Lung microvascular endothelial cell (primary cell): ENCODE measurements around the gene COP1. TPM values are rescaled to one million over a fixed set of nuclear protein-coding genes. Genes with fewer than 3 reads are reported as not detected.
A peak's percentile ranks its signal among the peaks of the same experiment; 100 is the strongest.

ENCODE experiments used
- DNase-seq, 2 donors: peaks; one replicate each; pipeline versions ENCODE4 v3.0.0 to v3.0.0-alpha.2; 2010; ENCODE audit warnings: low read depth in 2 of 2
- total RNA-seq: library from RNA; depleted of rRNA; stranded (reverse); fragments of >200 nt; gene quantifications from 2 replicates; pipeline ENCODE4 v1.2.1, GENCODE V29; 2014

The COP1 gene
- total RNA-seq, 1 donor from 2014 or later = 47.2 TPM

DNA sequence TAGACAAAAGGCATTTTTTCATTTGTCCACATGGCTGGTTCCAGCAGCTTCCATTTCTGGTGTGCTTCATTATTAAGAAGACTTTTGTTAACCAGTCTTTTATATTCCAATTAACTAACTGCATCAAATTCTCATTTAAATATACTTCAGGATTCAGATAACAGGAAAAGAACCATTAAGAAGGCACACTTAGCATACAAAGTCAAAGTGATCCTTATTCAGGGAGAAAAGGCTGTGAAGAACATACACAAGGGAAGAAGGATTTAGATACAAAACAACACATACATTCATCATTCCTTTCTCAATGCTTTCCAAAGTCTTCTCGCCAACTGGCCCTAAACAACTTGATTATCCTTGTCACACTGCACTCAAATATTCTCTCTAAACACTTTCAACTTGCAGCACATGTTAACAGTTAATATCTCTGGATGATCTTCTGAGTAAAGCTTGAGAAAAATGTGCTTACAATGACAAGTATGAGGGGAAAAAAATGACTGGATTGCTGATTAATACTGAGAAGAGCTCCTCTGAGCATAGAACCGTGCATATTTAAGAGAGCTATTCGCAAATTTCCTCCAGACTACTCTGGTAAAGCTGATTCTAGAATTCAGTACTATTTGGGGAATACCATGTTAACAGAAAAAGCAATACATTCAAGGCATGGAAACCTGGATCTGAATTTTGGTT, 238.5 kb downstream of the COP1 start:
- no peak for DNase-seq

DNA sequence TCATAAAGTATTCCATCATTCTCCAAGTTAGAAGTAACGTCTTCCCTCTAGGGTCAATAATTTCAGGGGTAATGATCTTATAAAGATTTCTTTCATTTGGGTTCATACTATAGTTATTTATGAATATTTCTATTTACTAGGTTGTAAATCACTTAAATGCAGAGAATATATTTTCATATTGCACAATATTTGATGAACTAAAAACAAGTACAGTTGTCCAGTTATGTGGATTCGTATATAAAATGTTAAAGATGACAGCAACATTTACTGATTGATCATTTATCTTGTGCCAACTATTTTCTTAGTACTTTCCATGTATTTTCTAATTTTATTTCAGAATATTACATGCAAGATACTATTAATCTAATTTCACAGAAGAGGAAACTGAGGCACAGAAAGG, 243.3 kb downstream of the COP1 start:
- DNase-seq = no peak

- no peak for DNase-seq
Measured at GRCh38 chr1:175960169-175960568, 246.9 kb downstream of the COP1 start.

DNA sequence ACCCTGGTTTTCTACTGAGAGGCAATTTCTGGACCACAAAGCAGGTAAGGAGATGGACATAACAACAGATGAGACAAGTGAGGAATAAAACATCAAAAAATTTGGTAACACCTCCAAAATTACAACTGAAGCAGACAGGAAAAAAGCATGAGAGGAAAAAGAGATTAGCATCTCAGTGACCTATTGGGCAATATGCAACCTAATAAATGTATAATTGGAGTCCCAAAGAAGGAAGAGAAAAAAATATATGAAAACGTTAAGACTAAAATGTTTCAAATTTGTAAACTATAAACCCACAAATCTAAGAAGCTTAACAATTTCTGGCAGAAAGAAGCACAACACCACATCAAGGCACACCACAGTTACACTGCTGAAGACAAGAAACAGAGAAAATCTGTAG, 255.5 kb downstream of the COP1 start:
- no peak for DNase-seq

DNA sequence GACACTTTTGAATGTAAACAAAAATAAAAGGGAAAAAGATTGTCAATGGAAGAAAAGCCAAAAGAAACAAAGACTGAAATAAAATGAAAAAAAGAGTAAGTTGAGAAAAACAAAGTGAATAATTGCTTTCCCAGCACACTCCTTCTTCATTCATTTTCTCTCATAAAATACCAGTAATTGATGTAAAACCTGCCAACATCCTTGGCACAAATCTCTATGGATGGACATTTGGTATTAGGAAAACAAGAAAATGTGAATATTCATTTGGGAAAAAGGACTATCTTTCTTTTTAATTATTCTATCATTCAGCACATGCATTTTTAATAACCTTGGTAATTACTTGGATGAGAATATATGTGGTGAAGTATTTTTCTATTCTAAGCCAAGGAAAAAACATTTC, 259.3 kb downstream of the COP1 start:
- no peak for DNase-seq

DNA sequence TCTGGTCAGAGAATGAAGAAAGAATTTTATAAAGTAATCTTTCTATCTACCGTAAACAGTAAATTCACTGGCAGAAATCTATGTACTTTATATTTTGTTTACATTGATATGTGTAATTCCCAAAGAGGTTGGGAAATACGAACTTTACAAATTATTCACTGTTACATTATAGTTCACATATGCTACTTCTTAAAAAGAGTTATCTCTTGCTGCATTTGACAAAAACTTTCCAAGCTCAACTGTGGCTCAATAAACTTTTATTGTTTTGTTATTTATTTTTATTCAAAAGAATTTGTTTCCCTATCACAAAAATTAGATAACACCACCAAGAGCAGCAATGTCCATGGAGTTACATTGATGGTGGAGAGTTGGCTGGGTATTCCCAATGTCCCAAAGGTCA, 262.5 kb downstream of the COP1 start:
- DNase-seq = no peak

- no peak for DNase-seq
Measured at GRCh38 chr1:175941164-175941563, 265.9 kb downstream of the COP1 start.

DNA sequence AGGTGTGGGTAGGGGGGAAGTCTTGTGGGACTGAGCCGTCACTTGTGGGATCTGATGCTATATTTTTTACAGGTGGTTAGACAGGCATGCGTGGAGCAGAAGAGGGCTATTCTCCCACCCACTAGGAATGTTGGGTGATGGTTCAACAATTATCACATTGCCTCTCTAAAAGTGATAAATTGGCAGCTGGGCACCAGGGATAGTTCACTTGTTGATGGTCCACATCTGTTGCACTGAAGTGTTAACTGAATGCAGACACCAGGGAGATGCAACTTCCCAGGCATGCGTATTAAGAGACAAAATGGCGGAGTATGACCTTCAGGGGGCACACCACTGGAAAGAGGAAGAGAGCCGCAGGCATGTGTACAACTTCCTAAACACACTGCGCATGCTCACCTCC, 270.4 kb downstream of the COP1 start:
- DNase-seq = no peak

- DNase-seq = peak in 1 of 2 donors; percentile 1
Measured at GRCh38 chr1:175935566-175936115, 271.4 kb downstream of the COP1 start.

DNA sequence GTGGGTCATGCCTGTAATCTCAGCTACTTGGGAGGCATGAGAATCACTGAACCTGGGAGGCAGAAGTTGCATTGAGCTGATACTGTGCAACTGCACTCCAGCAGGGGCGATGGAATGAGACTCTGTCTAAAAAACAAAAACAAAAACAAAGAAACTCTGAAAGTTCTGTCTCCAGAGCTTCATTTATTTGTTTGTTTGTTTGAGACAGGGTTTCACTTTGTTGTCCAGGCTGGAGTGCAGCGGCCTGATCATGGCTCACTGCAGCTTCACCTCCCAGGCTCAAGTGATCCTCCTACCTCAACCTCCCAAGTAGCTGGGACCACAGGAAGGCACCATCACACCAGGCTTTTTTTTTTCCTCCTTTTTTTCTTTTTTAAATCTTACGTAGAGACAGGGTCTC, 271.9 kb downstream of the COP1 start:
- no peak for DNase-seq

GRCh38 chr1:175933801-175934200, 273.3 kb downstream of the COP1 start:
- no peak for DNase-seq

DNA sequence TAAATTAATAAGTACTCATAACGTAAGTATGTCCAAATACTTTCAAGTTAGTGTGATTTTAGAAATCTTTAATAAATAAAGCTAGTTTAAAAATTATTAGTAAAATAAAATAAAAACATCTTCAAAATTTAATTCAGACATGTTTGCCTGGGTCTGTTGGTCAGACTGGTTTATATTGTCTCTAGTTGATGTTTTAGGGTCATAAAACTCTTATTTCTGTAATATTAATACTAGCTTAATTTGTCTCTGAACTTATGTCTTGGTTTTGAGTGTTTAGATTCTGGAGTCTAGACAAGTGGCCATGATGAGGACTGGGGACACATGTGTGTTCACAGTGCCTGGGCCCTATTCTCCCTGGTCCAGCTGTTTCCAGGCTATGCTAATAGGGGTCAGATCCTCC, 279.1 kb downstream of the COP1 start:
- DNase-seq = no peak

DNA sequence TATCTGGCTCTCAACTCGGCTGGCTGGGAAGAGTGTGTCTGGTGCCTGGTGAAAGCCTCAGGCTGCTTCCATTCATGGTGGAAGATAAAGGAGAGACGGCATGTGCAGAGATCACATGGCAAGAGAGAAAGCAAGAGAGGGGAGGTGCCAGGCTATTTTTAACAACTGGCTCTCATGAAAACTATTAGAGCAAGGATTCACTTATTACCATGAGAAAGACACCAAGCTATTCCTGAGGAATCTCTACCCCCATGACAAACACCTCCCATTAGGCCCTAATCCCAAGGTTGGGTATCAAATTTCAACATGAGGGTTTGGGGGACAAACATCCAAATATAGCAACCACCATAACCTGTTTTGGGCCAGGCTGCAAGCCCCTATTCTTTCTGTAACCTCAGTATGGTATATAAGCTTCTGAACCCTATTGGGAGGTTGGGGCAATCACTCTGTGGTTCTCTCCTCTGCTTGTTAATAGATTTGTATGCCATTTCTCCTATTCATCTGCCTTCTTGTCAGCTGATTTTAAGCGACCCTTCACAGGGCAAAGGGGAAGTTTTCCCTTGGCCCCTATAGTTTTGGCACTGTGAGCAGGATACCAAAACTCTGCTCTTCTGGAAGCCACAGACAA, 284.7 kb downstream of the COP1 start:
- DNase-seq = no peak

- no peak for DNase-seq
Measured at GRCh38 chr1:175920381-175920780, 286.7 kb downstream of the COP1 start.

DNA sequence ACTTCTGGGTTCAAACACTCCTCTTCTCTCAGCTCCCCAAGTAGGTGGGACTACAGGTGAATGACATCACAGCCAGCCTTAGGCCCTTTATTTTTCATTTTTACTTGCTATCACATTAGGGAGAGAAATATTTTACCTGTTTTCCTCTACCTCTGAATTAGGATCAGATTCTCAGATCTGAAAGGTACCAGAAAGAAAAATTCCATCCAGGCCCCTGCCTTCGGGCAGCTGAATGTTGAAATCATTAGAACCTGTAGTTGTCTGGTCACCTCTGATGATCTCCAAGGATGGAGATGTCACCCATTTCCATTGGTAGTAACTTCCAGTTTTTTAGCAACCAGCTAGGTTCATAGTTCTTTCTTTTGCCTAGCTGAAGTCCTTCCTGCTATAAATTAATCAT, 288.1 kb downstream of the COP1 start:
- no peak for DNase-seq

GRCh38 chr1:175918364-175918801, 288.7 kb downstream of the COP1 start:
- DNase-seq = no peak

DNA sequence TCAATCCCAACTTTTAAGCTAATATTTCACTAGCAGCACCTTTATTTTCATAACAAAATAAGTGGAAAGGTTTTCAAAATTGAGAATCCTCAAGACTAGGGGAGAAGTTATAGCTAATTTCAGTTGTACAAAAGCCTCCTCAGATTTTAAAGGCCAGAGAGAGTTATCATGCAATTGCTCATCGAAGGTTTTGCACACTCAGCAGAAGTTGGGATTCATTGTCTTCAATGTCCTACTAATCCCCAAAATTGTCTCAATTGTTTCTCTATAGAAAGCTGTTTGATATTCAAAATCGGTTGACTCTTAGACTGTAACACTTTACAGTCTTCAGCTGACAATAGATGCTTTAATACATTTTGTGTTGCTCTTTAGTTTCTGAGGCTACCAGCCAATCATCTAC, 293.0 kb downstream of the COP1 start:
- no peak for DNase-seq

DNA sequence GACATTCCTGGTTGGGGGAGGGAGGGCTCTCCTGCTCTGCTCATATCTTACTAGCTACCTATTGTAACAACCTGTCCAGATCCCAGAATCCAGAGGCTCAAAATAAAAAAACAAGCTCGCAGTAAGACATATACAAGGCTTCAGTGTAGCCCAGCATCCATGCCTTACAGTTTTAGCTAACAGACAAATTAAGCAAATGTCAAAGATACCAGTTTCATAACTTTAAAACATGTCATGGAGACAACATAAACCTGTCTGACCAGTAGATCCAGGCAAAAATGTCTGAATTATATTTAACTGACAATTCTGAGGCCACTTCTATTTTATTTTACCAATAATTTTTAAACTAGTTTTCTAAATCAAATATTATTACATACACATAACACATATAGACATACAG, 295.9 kb downstream of the COP1 start:
- no peak for DNase-seq

- DNase-seq = no peak
Measured at GRCh38 chr1:175906370-175906769, 300.7 kb downstream of the COP1 start.

- DNase-seq = no peak
Measured at GRCh38 chr1:175904808-175905207, 302.3 kb downstream of the COP1 start.

- no peak for DNase-seq
Measured at GRCh38 chr1:175902281-175902680, 304.8 kb downstream of the COP1 start.

GRCh38 chr1:175901076-175901836, 305.8 kb downstream of the COP1 start:
- no peak for DNase-seq
